ENCODE measurements around the gene IQGAP1.

- TF ChIP-seq JUN (CRISPR knock-in tag; IDR thresholded peaks at IDR 0.05) (no peak), ISL2 (CRISPR knock-in tag; IDR thresholded peaks at IDR 0.05) (0 out of 2 replicates have a peak, but pooled peaks have one; percentile 13), ELF1 (CRISPR knock-in tag; IDR thresholded peaks at IDR 0.05) (peak; percentile 15; the same call in 1 of the 2 replicates), ATF2 (CRISPR knock-in tag; IDR thresholded peaks at IDR 0.05) (no peak), MTERF4 (CRISPR knock-in tag; IDR thresholded peaks at IDR 0.05) (no peak), PBX3 (CRISPR knock-in tag; IDR thresholded peaks at IDR 0.05; ENCODE audit: borderline replicate concordance) (no peak), ZNF878 (CRISPR knock-in tag; IDR thresholded peaks at IDR 0.05) (no peak)
Measured at GRCh38 chr15:90387534-90388461, at the start of gene IQGAP1.

Measured in HepG2 (cell line).